Activated CD8-positive, alpha-beta memory T cell treated with anti-CD3 and anti-CD28 coated beads, Interleukin-2, amount 50 U/mL, for 1 hour (primary cell): ENCODE results near the gene NBEAL2.
A peak's percentile ranks its signal among the peaks of the same experiment; 100 is the strongest.
"Not testable (repeated sequence)": the region's sequence is repeated elsewhere in the genome, so short reads cannot be mapped to it uniquely, and the experiment has no call there.

Source experiments
- DNase-seq: peaks from one replicate; pipeline ENCODE4 v3.0.0-alpha.2; 2020; ENCODE audit errors: extremely low read depth

NBEAL2 gene

GRCh38 chr3:46964038-46964590 lies 15.4 kb upstream of the NBEAL2 start:
- DNase-seq: not testable (repeated sequence)

DNA sequence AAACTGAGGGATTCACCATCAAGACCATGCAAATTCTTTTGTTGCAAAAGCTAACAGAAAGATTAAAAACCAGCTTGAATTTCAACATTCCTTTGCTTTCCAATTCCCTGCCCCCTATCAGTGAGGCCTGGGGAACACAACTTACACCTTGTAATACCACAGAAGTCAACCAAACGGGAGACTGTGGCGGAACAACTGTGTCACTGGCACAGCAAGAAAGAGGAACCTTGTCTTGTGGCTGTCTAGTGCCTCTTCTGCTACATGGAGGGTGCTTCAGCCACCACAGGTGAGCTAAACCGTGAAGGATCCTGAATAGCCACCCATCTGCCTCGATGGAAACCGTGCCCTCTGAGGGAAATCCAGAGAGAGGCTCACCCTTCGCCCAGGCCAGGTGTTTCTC lies 14.3 kb upstream of the NBEAL2 start:
- DNase-seq: no peak

GRCh38 chr3:46966811-46967210 lies 12.7 kb upstream of the NBEAL2 start:
- DNase-seq: no peak

DNA sequence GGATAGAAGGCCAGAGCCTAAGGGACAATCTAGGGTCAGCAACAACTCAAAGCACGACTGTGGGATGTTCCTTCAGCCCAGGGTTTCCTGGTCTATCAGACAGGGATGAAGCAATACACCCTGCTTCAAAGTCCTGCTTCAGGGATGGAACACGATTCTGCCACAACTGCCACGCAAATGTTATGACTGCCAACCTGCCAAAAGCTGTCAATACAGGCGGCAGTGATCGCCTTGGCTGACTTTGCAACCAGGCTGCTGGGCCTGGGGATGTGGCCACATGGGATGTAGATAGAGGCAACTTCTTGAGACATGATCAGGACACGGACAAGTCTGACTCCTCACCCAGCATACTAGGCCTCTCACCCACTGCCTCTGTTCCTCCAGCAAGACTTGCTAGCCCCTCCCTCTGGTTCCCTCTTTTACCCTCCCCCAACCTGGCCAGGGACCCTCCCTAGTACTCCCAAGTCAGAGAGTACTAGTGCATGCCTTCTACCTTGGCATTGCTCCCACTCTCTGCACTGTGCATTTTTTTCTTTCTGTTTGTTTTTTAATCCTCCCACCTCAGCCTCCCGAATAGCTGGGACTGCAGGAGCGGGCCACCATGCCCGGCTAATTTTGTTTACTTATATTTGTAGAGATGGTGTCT lies 10.6 kb upstream of the NBEAL2 start:
- DNase-seq: no peak

- no peak for DNase-seq
Measured at GRCh38 chr3:46970391-46971091, 8.9 kb upstream of the NBEAL2 start.

GRCh38 chr3:46971151-46971550 lies 8.3 kb upstream of the NBEAL2 start:
- no peak for DNase-seq

DNA sequence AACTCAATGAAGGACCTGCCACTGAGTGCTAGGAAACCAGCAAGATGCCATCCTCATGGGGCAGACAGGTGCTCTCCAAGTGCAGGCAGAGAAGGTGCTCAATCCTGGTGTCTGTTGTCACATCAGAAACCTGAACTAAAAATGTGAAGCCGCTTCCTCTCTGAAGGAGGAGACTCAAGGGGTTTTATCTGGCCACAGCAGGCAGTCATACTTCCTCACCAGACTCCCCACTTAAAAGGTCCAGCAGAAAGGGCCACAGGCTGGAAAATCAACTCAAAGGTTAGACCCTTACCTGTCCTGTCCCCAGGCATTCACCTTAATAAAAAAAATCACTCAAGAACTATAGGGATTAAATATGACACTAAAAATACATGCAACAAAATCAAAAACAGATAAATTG lies 7.7 kb upstream of the NBEAL2 start:
- DNase-seq: no peak

DNA sequence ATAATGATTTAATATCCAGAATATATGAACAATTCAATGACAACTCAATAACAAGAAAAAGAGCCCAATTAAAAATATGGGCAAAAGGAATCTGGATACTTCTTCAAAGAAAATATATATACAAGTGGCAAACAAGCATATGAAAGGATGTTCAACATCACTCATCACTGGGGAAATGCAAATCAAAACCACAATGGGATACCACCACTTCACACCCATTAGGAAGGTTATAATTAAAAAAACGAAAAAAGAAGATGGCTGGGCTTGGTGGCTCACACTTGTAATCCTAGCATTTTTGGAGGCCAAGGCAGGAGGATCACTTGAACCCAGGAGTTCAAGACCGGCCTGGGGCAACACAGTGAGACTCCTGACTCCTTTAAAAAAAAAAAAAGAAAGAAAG lies 7.1 kb upstream of the NBEAL2 start:
- DNase-seq: no peak

- DNase-seq: no peak
Measured at GRCh38 chr3:46974421-46975171, 4.9 kb upstream of the NBEAL2 start.

DNA sequence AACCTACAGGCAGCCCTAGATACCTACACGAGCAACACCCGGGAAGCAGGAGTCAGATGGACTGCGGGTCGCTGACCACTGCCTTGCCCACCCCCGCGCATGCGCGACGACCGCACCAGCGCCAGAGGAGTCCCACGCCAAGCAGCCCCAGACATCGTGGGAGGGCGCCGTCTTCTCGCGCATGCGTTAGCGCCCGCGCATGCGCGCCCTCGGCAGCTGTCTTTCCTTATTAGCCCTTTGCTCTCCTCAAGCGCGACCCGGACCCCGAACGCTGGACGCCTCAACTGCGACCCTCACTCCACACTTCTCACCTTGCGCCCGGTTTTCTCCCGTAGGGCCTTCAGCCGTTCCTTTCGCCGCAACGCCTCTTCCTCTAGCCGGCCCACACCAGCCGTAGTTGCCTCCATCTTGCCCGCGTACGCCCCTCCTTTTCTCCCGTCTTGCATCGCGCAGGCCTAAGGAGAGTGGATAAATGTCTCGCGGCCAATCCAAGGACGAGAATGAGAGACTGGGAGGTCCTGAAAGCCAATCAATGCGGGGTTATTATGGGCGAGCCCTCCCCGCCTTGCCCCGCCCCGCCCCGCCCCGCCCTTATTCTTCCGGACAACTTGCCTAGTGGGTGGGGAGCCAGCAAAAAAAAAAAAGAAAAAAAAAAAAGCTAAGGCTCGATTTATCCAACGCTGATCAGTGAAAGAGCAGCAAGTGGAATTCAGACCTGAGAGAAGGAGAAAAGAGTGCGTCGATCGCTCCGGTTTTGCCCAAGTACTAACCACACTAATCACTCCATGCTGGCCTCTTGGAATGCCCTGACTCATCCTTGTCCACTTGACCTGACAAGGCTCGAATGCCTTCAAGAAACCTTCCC lies 2.9 kb upstream of the NBEAL2 start, which contains the start of gene CCDC12:
Gene CCDC12 (minus strand): TSS at position 420 of the 865 bp plus-strand sequence. CDS start 13 bp downstream, at position 407.
- peak; percentile 90 for DNase-seq

GRCh38 chr3:46977811-46978195 lies 1.7 kb upstream of the NBEAL2 start:
- DNase-seq: no peak

DNA sequence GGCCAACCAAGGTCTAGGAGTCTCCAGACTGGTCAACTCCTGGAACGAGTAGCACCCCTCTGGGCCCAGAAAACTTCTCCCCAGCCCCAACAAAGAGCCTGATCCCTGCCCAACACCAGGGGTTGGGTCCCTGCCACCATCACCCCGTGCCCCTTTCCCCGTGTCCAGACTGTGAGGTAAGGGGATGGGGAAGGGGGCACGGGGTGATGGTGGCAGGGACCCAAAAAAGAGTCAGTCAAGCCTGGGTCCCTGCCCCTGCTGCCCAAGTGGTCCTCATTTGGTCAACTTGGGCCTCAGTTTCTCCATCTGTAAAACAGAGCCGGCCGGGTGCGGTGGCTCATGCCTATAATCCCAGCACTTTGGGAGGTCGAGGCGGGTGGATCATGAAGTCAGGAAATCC lies 1.1 kb upstream of the NBEAL2 start:
- no peak for DNase-seq

DNA sequence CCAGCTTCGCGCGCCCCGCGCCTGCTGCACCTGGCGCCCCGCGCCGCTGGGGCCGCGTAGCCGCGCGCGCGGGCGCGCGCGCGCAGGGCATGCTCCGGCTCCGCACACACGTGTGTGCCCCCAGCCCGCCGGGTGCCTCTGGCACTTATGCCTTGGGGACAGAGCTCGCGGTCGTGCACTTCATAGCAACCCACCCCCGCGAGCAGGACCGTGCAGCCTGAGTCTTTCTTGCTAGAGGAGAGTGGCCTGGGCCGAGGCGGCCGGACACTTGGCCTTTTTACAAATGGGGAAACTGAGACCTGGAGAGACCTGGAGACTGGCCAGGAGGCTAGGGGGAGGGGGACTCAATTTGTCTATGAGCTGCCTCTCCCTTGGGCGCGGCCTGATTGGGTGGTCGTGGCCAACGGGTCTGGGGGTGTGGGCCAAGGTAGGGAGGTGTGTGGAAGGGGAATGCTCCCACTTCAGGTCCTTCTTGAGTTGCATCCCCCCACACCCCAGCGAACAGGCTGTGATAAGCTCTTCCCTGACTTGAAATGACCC lies 562 bp downstream of the NBEAL2 start:
- no peak for DNase-seq

DNA sequence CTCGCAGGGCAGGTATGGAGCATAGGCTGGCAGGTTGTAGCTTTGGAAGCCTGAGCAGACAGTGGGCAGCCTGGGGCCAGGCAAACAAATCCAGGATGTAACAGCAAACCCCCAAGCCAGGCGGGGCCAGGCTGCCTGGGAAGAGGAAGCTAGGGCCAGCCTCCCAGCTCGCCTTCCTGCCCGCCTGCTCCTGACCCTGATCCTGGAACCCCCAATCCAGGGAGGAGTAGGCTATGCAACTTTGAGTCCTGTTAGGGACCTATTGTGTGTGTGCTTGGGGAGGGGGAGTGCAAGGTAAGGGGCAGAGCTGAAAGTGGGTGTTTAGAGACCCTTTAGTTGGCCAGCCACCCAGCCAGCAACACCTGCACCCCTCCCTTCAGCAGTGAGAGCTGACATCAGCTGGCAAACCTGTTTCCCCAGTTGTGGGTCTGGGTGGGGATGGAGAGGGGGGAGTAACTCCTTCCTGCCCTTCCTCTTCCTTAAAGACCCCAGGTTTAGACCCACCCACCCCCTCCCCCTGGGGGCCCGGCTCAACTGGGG lies 2.5 kb downstream of the NBEAL2 start:
- no peak for DNase-seq

DNA sequence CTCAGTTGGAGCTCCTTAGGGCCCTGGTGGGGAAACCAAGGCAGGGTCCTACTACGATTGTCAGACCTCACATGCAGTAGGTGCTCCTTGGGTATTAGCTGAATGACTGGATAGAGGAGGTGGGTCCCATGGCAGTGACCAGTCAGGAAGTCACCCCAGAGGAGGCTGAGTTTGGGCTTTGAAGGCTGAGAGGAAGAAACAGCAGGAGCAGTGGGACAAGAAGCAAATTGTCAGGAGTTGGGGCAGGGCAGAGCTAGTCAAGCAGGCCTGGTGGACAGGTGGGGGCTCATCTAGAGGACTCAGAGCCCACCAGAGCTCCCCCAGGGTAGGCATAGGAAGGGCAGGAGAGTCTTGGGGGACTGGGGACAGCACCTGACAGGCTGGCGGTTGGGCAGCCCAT lies 3.1 kb downstream of the NBEAL2 start:
- no peak for DNase-seq

- no peak for DNase-seq
Measured at GRCh38 chr3:46984591-46985459, 5.4 kb downstream of the NBEAL2 start.

DNA sequence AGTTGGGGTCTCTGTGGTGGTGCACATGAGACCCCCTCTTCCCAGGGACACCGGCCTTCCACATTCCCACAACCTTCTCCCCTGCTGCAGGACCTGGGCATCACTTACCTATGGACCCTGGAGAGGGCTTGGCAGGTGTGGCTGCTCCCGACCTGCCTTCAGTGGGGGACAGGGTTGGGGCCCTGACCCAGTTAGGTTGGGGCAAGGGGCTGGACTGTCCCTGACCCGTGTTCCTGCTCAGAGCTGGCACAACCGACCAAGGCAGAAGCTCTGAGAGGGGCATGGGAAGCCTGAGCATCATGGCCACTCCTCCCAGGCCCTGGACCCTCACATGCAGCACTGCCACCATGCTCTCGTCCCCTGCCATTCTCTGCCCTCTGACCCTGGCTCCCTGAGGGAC lies 6.1 kb downstream of the NBEAL2 start:
- no peak for DNase-seq

- DNase-seq: no peak
Measured at GRCh38 chr3:46986055-46986730, 6.7 kb downstream of the NBEAL2 start.

- no peak for DNase-seq
Measured at GRCh38 chr3:46986782-46987310, 7.4 kb downstream of the NBEAL2 start.
